NCI-H2196 (cell line): ENCODE results near the gene ARHGAP26.
"Not testable (repeated sequence)": the region's sequence is repeated elsewhere in the genome, so short reads cannot be mapped to it uniquely, and the experiment has no call there.

ENCODE experiments used
- DNase-seq: peaks from one replicate; lab custom pipeline; 2025; ENCODE audit not compliant: unreplicated experiment; lab: John Stamatoyannopoulos, UW

Gene ARHGAP26

DNA sequence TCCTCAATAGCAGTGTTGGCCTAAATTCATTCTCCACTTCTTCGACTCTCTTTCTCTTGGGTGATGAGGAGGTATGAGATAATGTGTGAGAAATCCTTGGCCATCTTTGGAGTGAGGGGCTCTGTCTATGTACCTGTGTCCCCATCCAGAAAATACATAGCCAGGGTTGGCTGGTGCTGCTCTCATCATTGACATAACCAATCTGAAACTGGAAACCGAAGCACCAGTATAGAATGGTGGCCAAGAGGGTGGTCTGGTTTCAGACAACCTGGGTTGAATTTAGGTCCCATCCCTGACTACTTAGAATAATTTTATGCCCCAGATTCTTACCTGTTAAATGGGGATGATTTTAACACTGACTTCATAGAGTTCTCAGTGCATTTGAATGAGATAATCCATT lies 208.1 kb downstream of the ARHGAP26 start:
- DNase-seq = no peak

DNA sequence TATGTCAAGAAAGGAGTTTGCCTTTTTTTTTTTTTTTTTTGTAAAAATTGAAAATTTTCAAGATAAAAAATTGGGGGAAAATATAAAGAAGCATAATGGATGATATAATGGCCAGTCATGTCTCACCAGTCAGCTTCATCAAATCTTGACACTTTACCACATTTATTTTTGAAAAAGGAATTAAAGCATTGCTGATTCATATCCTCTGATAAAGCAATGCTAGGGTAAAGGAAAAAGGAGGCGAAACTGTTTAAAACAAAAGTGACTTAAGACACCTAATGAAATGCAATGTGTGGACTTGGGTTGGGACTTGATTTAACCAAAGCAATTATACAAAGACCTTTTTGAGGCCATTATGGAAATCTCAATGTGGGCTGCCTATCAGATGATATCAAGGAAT lies 208.5 kb downstream of the ARHGAP26 start:
- DNase-seq = no peak

DNA sequence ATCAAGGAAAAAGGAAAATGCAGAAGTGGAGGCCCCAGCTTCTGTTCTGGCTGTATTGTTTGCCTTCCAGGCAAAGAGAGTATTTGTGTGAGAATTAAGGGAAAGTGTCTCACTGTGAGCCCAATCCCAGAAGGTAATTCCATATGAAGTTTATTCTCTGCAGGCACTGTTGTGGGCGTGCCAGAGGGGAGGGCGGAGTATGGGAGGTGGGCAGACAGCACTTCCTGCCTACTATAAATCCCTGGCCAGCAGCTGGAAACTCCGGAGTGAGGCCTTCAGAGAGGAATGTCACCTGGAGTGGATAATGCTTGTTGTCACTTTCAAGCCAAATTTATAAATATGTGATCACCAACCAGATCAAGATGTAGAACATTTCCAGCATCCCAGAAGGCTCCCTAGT lies 209.5 kb downstream of the ARHGAP26 start:
- no peak for DNase-seq

DNA sequence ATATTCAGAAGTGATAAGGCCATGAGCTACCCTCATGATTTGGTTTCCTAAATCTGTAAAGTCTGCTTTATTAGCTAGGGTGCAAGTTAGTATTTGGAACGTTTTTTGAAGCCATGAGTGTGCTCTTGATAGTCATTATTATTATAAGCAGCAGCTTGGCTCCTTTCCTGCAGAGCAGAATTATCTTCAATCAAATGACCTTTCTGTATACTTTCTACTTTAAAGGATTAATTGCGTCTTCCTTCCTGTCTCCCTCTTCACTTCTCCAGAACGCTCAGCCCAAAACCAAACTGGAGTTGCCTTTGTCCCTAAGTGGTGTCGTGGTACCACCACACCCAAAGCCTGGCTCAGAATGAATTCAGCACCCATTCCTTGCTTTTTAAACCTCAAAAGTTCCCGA lies 211.3 kb downstream of the ARHGAP26 start:
- DNase-seq = no peak

DNA sequence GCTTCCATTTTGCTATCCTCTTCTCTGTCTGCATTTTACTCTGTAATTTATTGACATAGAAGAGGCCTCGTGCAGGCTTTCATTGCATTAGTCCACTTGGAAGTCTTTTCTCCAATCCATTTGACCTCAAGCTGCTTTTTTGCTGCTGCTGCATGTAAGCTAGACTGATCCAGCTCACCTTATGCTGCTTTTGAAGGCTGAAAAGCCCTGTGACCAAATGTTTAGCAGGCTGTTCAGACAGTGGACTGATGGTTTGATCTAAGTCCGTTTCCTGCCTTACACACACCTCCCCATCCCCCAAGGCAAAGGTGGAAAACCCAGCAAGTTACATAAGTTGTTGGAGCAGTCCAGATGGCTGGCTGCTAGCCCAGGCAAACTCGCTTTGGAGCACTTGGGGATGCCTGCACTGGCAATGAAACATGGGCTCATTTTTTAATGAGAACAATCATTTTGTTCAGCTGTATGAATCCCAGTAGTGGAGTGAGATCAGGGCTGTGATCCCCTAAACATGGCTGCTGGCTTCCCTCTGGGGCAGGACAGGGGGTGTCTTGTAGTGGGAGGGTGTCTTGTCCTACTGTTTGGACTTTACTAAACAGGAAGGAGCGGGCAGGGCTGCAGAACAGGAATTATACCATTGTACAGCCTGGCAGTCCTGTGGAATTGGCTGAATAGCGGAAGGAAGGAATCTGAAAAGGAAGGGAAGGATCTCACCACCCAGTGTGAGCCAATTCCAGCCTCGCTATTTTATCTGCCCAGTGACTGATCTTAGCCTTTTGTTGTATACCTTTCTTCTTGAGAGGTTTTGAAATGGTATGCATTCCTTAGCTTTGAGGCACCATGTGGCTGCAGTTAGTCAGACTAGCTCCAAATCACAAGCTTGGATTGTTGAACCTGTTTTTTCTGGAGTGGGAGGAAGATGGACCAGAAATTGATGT lies 212.0 kb downstream of the ARHGAP26 start:
- peak; percentile 71 for DNase-seq

DNA sequence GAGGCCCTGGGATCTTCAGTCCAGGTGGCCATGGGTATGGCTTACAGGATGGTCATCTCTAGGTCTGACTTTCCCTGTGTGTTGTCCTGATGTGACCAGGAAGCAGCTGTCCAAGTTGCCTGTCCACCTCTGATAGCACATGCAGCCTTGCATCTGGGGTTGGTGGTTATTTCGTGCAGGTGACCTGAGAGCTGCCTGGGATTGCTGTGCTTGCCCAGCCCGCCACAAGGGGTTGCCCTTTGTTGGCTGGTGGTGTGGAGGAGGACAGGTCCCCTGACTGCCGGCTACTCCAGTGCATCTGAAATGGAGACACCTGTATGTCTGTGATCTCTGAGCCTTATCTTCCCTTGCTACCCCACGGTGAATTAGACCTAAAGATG lies 212.6 kb downstream of the ARHGAP26 start:
- no peak for DNase-seq

DNA sequence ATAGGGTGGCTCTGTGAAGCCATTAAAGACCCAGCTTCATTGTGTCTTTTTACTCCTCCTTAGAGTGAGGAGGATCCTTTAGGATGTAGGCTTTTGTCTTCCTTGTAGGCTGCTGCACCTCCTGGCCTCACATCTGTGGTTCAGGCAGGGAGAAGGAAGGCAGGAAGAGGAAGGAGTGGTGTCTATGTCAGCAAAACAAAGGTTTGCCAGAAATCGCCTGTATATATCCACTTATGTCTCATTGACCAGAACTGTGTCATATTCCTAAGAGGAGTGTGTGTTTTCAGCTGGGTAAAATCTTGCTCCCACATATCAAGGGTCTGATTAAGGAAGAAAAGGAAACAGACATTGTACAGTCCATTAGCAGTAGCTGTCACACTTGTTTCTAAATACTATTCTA lies 213.8 kb downstream of the ARHGAP26 start:
- no peak for DNase-seq

DNA sequence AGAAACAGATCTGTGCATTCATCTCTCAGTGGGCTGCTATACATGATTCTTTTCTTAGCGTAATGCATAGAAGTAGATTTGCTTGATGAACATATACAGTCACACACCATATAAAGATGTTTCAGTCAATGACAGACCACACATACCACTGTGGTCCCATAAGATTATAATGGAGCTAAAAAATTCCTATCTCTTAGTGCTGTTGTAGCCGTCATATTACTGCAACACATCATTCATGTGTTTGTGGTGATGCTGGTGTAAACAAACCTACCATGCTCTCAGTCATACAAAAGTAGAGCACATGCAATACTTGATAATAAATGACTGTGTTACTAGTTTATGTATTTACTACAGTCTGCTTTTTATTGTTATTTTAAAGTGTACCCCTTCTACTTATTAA lies 214.3 kb downstream of the ARHGAP26 start:
- no peak for DNase-seq

DNA sequence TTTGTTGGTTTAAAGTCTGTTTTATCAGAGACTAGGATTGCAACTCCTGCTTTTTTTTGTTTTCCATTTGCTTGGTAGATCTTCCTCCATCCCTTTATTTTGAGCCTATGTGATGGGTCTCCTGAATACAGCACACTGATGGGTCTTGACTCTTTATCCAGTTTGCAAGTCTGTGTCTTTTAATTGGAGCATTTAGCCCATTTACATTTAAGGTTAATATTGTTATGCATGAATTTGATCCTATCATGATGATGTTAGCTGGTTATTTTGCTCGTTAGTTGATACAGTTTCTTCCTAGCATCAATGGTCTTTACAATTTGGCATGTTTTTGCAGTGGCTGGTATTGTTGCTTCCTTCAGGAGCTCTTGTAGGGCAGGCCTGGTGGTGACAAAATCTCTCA lies 219.1 kb downstream of the ARHGAP26 start:
- not testable (repeated sequence) for DNase-seq

DNA sequence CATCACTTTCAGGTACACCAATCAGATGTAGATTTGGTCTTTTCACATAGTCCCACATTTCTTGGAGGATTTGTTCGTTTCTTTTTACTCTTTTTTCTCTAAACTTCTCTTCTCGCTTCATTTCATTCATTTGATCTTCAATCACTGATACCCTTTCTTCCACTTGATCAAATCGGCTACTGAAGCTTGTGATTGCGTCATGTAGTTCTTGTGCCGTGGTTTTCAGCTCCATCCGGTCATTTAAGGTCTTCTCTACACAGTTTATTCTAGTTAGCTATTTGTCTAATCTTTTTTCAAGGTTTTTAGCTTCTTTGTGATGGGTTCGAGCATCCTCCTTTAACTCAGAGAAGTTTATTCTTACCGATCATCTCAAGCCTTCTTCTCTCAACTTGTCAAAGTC lies 219.9 kb downstream of the ARHGAP26 start:
- DNase-seq = not testable (repeated sequence)

DNA sequence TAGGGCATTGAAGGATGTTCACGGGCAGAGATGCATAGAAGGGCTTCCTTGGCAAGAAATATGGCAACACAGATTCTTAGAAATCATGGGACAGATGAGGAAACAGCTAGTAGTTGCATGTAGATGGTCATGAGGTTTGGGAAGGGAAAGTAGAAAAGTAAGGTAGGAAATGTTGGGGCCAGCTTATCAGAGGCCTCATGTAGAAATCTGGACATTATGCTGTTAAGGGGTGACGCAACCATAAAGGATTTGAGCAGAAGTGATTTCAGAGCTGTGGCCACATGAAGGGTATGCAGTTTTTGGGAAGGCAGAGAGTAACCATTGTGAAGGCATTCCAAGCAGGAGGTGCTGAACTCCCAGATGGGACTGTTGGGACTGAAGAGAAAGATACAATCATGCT lies 224.0 kb downstream of the ARHGAP26 start:
- no peak for DNase-seq

DNA sequence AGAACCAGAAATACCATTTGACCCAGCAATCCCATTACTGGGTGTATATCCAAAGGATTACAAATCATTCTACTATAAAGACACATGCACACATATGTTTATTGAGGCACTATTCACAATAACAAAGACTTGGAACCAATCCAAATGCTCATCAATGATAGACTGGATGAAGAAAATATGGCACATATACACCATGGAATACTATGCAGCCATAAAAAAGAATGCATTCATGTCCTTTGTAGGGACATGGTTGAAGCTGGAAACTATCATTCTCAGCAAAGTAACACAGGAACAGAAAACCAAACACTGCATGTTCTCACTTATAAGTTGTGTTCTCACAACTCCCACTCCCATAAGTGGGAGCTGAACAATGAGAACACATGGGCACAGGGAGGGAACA lies 225.4 kb downstream of the ARHGAP26 start:
- DNase-seq = not testable (repeated sequence)

DNA sequence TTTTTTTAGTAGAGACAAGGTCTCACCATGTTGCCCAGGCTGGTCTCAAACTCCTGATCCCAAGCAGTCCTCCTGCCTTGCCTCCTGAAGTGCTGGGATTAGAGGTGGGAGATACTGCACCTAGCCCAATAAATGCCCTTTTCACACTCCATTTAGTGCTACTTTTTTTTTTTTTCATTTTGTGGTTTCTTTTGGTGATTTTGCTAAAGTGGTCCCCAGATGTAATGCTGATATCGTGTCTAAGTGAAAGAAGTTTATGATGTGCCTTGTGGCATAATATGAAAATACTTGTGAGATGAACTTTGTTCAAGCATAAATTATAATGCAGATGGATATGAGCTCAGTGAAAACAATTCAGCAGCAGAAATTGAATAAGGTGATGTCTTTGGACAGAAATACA lies 227.4 kb downstream of the ARHGAP26 start:
- no peak for DNase-seq

DNA sequence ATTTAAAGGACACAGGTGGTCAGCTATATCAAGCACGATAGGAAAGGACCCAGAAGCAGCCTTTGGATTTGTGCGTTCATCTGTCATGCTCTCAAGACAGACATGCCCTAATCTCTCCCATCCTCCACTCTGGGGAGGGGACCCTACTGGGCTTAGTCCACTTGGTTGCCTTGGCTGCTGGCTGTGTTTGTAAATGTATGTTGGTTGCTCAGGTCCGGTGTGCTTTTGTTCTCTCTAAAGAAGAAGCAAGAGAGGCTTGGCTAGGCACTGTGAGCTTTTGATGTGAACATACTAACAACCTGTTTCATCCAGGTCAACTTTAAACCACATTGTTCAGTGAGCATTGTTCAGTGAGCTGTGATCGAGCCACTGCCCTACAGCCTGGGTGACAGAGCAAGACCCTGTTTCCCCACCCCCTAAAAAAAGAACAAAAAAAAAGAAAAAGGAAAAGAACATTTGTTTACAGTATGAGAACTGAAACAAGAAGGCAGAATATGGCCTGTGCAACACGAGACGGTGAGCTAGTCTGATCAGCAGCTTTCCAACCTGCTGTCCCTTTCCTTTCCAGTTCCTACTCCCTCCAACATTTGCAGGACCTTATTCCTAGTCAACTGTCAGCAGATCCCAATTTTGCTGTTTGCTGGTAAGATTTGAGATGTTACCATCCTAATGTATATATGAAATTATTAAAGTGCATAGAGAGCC lies 228.3 kb downstream of the ARHGAP26 start:
- DNase-seq = no peak

DNA sequence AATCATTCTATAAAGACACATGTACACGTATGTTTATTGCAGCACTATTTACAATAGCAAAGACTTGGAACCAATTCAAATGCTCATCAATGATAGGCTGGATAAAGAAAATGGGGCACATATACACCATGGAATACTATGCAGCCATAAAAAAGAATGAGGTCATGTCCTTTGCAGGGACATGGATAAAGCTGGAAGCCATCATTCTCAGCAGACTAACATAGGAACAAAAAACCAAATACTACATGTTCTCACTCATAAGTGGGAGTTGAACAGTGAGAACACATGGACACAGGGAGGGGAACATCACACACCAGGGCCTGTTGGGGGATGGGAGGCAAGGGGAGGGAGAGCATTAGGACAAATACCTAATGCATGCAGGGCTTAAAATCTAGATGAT lies 230.4 kb downstream of the ARHGAP26 start:
- DNase-seq = not testable (repeated sequence)

DNA sequence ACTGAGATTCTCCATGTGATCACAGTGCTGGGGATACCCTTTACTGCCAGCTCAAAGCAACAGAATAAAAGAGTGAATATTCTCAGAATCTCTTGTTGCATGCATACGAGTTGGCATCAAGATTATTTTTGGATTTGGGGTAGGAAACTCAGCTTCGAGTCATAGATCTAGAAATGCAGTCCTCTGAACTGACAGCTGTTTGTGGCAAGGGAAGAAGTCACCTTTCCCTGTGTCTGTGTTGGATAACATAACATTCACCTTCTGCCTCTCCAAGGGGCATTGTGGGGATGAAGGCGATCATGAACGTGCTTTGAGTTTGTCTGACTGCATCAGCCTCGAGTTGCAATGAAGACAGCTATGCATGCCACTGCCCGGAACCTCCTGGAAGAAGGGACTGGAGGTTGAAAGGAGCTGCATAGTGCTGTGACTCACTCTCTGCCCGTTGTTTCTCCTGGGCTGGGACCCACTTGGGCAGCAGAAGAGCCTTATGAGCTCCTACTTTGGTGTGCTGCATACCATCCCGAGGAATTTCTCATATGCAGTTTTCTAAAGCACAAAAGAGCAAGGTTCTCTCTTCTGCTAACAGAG lies 231.7 kb downstream of the ARHGAP26 start:
- no peak for DNase-seq

DNA sequence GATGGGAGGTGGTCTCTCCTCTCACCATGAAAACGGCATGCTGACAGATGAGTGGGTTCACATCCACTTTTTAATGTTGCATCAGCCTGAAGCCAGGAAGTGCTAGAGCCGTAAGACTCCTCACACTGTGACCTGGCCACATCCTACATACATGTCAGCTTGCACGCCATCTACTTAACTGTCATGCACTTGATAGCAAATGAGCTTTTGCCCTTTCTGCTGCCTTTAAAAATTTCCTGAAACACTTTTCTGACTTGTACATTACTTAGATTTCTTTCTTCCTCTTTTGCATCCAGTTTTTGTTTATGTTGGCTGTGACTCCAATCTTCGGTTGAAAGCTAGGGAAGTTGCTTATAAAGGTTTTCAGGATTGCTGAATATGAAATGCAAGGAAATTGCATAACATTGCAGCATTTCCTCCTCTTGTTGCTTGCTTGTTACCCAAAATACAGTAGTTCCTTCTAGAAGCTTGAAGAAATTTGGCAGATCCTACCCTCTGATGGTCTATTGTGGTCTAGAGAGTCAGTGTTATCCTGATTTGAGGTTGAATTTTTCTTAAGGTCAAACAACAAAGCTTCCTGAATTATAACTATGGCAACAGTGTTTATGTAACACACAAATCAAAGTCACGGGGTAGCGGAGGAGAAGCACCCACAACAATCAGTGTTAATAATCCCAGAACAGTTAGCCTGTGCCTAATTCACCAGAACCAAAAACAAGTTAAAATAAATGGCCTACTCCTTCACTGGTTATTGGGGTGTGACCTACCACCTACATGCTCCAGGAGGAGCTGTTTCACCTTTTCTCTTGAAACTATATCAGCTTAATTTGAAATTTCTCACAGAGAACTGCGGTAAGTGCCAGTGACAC lies 232.5 kb downstream of the ARHGAP26 start:
- DNase-seq = peak; percentile 23

DNA sequence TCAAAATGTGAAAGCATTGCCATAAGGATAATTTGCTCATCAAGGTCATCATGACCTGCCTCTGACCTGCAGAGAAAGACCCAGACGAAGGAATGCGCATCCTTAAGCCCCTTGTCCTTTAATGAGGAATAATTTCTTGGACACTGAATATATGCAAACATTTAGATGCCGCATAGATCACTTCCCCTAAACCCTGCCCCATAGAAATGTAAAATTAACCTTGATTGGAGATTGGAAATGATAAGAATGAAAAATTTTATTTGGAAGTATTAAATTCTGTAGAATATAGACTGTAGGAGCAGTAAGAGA lies 233.1 kb downstream of the ARHGAP26 start:
- no peak for DNase-seq

DNA sequence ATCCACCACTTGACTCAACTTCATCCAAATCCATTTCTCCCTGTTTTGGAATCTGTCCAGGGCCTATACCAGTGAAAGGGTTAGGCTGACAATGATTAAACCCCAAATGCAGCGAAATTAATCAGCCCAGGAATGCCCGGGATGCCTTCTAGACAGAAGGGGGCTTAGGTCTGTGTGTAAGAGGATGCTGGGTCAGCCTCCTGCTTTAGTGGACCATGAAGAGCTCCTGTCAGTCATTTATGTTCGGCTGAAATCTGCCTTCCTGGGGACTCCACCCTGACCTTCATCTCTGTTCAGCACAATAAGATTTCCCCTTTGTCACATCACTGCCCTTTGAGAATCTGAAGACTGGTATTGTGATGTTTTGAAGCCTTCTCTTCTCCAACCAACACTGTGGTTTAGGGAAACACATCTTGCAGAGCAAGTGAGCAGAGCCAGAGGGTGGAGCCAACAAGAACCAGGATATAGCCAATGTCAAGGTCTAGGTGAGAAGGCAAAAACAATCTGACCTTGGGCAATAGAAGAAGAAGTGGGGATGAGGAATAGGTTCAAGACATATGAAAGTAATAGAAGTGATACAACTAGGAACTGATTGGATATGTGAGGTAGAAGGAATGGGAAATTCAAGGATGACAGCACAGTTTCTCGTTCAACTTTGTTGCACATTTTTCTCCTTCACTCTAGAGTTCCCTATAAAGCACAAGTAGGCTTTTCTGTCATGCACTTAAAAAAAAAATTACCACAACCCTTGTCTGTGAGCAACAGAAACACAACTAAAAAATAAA lies 234.4 kb downstream of the ARHGAP26 start:
- DNase-seq = no peak

DNA sequence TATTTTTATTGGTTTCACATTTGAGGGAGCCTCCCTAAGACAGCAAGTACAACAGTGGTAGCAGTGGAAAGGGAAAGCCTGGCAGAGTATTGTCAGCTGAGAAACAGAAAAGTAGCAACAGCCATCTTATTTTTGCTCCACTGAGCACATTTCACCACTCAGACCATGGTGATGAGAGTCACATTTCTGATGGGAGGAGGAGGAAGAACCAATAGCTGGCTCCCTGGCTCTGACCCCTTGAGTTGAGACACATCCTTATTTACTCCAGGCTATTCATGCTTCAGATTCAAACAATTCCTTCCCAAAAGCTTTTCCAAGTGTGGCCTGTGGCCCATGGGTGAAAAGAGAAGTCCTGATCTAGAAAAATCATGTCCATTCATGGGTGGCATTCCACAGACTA lies 236.3 kb downstream of the ARHGAP26 start:
- no peak for DNase-seq
